H1 (cell line): Measurements from ENCODE around the gene DDX43. TPM values are rescaled to one million over a fixed set of nuclear protein-coding genes. Genes with fewer than 3 reads are reported as not detected.

ENCODE experiments used
- CTCF ChIA-PET: fragments of 300-600 bp; sonication (Branson Sonifier 250); formaldehyde crosslinking; loops from one replicate; lab custom pipeline; 2021; ENCODE audit not compliant: partially characterized antibody; lab: Charles Lee
- POLR2A ChIA-PET: fragments of 300-600 bp; sonication (Branson Sonifier 250); formaldehyde crosslinking; loops from one replicate; lab custom pipeline; 2021; ENCODE audit warnings: inconsistent platforms; ENCODE audit not compliant: partially characterized antibody; lab: Charles Lee
- DNase-seq, 2 experiments: peaks; one replicate each; pipeline versions ENCODE4 v3.0.0 to v3.0.0-alpha.2; 2010 to 2022; ENCODE audit warnings: low spot score in 2 of 2, low read depth in 1 of 2, mixed read lengths in 1 of 2
- FAIRE-seq: peaks from 2 replicates; lab custom pipeline; 2011; peaks lifted over from hg19 to GRCh38; lab: Jason Lieb, UNC
- H2AFZ ChIP-seq: 2 replicates; pipeline ENCODE4 v1.8.1; 2012; ENCODE audit warnings: low read length, inconsistent platforms
- H2AK5ac ChIP-seq: 2 replicates; pipeline ENCODE4 v1.6.1; 2013; ENCODE audit warnings: low read depth, low read length
- H2BK120ac ChIP-seq: replicated peaks from 2 replicates; pipeline ENCODE3; 2013; ENCODE audit warnings: low read depth, low read length, inconsistent platforms
- H2BK12ac ChIP-seq: 2 replicates; pipeline ENCODE4 v1.6.1; 2013; ENCODE audit warnings: low read depth, low read length
- H2BK15ac ChIP-seq: 2 replicates; pipeline ENCODE4 v1.6.1; 2013; ENCODE audit warnings: low read length
- H2BK20ac ChIP-seq: 2 replicates; pipeline ENCODE4 v1.6.1; 2013; ENCODE audit warnings: low read length
- H2BK5ac ChIP-seq: 2 replicates; pipeline ENCODE4 v1.6.1; 2013; ENCODE audit warnings: low read depth, low read length
- H3K14ac ChIP-seq: 2 replicates; pipeline ENCODE4 v1.6.1; 2013; ENCODE audit warnings: inconsistent platforms; ENCODE audit not compliant: insufficient read length
- H3K18ac ChIP-seq: 2 replicates; pipeline ENCODE4 v1.6.1; 2013; ENCODE audit warnings: low read length; ENCODE audit errors: extremely low read depth
- H3K23ac ChIP-seq: 2 replicates; pipeline ENCODE4 v1.6.1; 2013; ENCODE audit warnings: inconsistent platforms; ENCODE audit not compliant: insufficient read length
- H3K23me2 ChIP-seq: 2 replicates; pipeline ENCODE4 v1.6.1; 2013; ENCODE audit warnings: low read depth, low read length
- H3K27ac ChIP-seq: 2 replicates; pipeline ENCODE4 v1.6.1; 2011; ENCODE audit warnings: low read depth, low read length, inconsistent platforms
- H3K27me3 ChIP-seq, 4 experiments: replicated peaks in 1 of 4; 1 replicate in 1 of 4; 2 replicates in 3 of 4; pipeline versions ENCODE4 v1.6.1 to v1.8.1; 2011 to 2013; ENCODE audit warnings: low read length in 3 of 4, mild to moderate bottlenecking in 3 of 4, inconsistent platforms in 2 of 4, mixed read lengths in 2 of 4, moderate library complexity in 1 of 4; ENCODE audit not compliant: control insufficient read depth in 3 of 4, insufficient read depth in 3 of 4; ENCODE audit errors: extremely low read depth in 1 of 4
- H3K36me3 ChIP-seq, 4 experiments: 2 replicates each; pipeline versions ENCODE4 v1.6.1 to v1.8.1; 2011 to 2013; ENCODE audit warnings: mild to moderate bottlenecking in 4 of 4, low read length in 3 of 4, moderate library complexity in 2 of 4, control low read depth in 1 of 4, inconsistent platforms in 1 of 4; ENCODE audit not compliant: insufficient read depth in 4 of 4, control insufficient read depth in 2 of 4
- H3K4ac ChIP-seq: replicated peaks from 2 replicates; pipeline ENCODE3; 2013; ENCODE audit warnings: low read length, low read depth, mixed read lengths, inconsistent platforms; ENCODE audit not compliant: insufficient read length
- H3K4me1 ChIP-seq, 4 experiments: replicated peaks in 1 of 4; 1 replicate in 1 of 4; 2 replicates in 3 of 4; pipeline versions ENCODE4 v1.6.1 to v1.8.1; 2011 to 2013; ENCODE audit warnings: low read length in 3 of 4, inconsistent platforms in 2 of 4, mixed read lengths in 1 of 4; ENCODE audit not compliant: insufficient read depth in 4 of 4, control insufficient read depth in 3 of 4
- H3K4me2 ChIP-seq, 2 experiments: 2 replicates each; pipeline versions ENCODE4 v1.6.1 to v1.8.1; 2011 to 2013; ENCODE audit warnings: low read depth in 2 of 2, low read length in 2 of 2, control low read depth in 1 of 2, inconsistent platforms in 1 of 2, mild to moderate bottlenecking in 1 of 2; ENCODE audit not compliant: insufficient read depth in 1 of 2
- H3K4me3 ChIP-seq, 4 experiments: fragments of 200-600, 300-600 bp in 1 of 4; sonication (generic), shearing (Covaris generic), sonication (Bioruptor Twin) in 1 of 4; 2 replicates each; pipeline versions ENCODE4 v1.5.1 to v1.8.1; 2011 to 2016; ENCODE audit warnings: low read length in 4 of 4, low read depth in 3 of 4, control low read depth in 2 of 4, inconsistent platforms in 2 of 4, mild to moderate bottlenecking in 2 of 4, mixed read lengths in 1 of 4, moderate library complexity in 1 of 4; ENCODE audit not compliant: insufficient read depth in 2 of 4; ENCODE audit errors: extremely low read depth in 1 of 4
- H3K56ac ChIP-seq: replicated peaks from 2 replicates; pipeline ENCODE3; 2013; ENCODE audit warnings: low read depth, mild to moderate bottlenecking, mixed read lengths, low read length, inconsistent platforms; ENCODE audit not compliant: insufficient read length
- H3K79me1 ChIP-seq: 2 replicates; pipeline ENCODE4 v1.6.1; 2013; ENCODE audit warnings: low read depth, low read length, control low read depth
- H3K79me2 ChIP-seq, 2 experiments: 2 replicates each; pipeline versions ENCODE4 v1.6.1 to v1.8.1; 2012 to 2013; ENCODE audit warnings: low read length in 2 of 2, mild to moderate bottlenecking in 2 of 2, inconsistent platforms in 1 of 2; ENCODE audit not compliant: insufficient read depth in 2 of 2, control insufficient read depth in 1 of 2
- H3K9ac ChIP-seq, 4 experiments: replicated peaks in 1 of 4; 1 replicate in 1 of 4; 2 replicates in 3 of 4; pipeline versions ENCODE4 v1.6.1 to v1.8.1; 2011 to 2013; ENCODE audit warnings: low read depth in 3 of 4, low read length in 3 of 4, control low read depth in 2 of 4, mild to moderate bottlenecking in 2 of 4, moderate library complexity in 2 of 4, inconsistent platforms in 1 of 4; ENCODE audit errors: extremely low read depth in 1 of 4
- H3K9me3 ChIP-seq, 2 experiments: 2 replicates each; pipeline versions ENCODE4 v1.6.1 to v1.8.1; 2012 to 2013; ENCODE audit warnings: mild to moderate bottlenecking in 2 of 2, moderate library complexity in 2 of 2, control low read depth in 1 of 2, inconsistent platforms in 1 of 2, low read depth in 1 of 2, low read length in 1 of 2, mixed read lengths in 1 of 2; ENCODE audit not compliant: insufficient read depth in 2 of 2
- H4K20me1 ChIP-seq, 2 experiments: replicated peaks in 1 of 2; 2 replicates each; pipeline versions ENCODE3 to v1.8.1; 2011 to 2013; ENCODE audit warnings: inconsistent platforms in 2 of 2, low read length in 2 of 2, mild to moderate bottlenecking in 1 of 2; ENCODE audit not compliant: insufficient read depth in 2 of 2, control insufficient read depth in 1 of 2
- H4K5ac ChIP-seq: 2 replicates; pipeline ENCODE4 v1.6.1; 2013; ENCODE audit warnings: low read length, low read depth, mixed read lengths, inconsistent platforms; ENCODE audit not compliant: insufficient read length
- H4K8ac ChIP-seq: 2 replicates; pipeline ENCODE4 v1.8.0; 2013; ENCODE audit warnings: mild to moderate bottlenecking, moderate library complexity, low read length, inconsistent platforms; ENCODE audit not compliant: insufficient read depth; ENCODE audit errors: extremely low read depth
- H4K91ac ChIP-seq: replicated peaks from 2 replicates; pipeline ENCODE3; 2013; ENCODE audit warnings: low read length, mixed read lengths, inconsistent platforms; ENCODE audit not compliant: insufficient read length
- CEBPB ChIP-seq: IDR thresholded peaks from 2 replicates; pipeline ENCODE4 v1.6.1; 2012; ENCODE audit warnings: low read depth, low read length
- CTBP2 ChIP-seq: IDR thresholded peaks from 2 replicates; pipeline ENCODE4 v1.7.0; 2011; ENCODE audit warnings: borderline replicate concordance, mild to moderate bottlenecking, moderate library complexity, mixed read lengths, low read length; ENCODE audit not compliant: insufficient read depth, insufficient read length
- GABPA ChIP-seq: IDR thresholded peaks from 2 replicates; pipeline ENCODE4 v1.6.1; 2011; ENCODE audit warnings: mild to moderate bottlenecking, low read length, moderate library complexity, borderline replicate concordance; ENCODE audit not compliant: insufficient read depth
- KDM4A ChIP-seq: IDR thresholded peaks from one replicate; pipeline ENCODE4 v1.7.1; 2012; ENCODE audit warnings: low read depth, mild to moderate bottlenecking, moderate library complexity, low read length, inconsistent platforms; ENCODE audit not compliant: severe bottlenecking
- POU5F1 ChIP-seq: IDR thresholded peaks from 2 replicates; pipeline ENCODE4 v1.6.1; 2011; ENCODE audit warnings: low read depth, mild to moderate bottlenecking, low read length, moderate library complexity
- RFX5 ChIP-seq: IDR thresholded peaks from 2 replicates; pipeline ENCODE4 v1.6.1; 2011; ENCODE audit warnings: low read depth, low read length, improper control_type of control experiment, borderline replicate concordance
- SIX5 ChIP-seq: IDR thresholded peaks from 2 replicates; pipeline ENCODE4 v1.6.1; 2011; ENCODE audit warnings: mild to moderate bottlenecking, low read depth, low read length
- TAF1 ChIP-seq: IDR thresholded peaks from 2 replicates; pipeline ENCODE4 v1.6.1; 2011; ENCODE audit warnings: mild to moderate bottlenecking, low read depth, low read length
- TBP ChIP-seq: IDR thresholded peaks from 2 replicates; pipeline ENCODE4 v1.6.1; 2011; ENCODE audit warnings: low read depth, low read length, improper control_type of control experiment
- TCF12 ChIP-seq: IDR thresholded peaks from 2 replicates; pipeline ENCODE4 v1.6.1; 2011; ENCODE audit warnings: low read depth, mild to moderate bottlenecking, low read length
- ZNF274 ChIP-seq: IDR thresholded peaks from 2 replicates; pipeline ENCODE4 v1.7.0; 2012; ENCODE audit warnings: low read length, borderline replicate concordance; ENCODE audit errors: extremely low read depth
- WGBS, 2 experiments: shearing (Covaris generic) in 1 of 2; methylation state at CpG; one replicate each; pipeline versions ENCODE4 v1.1.6 to v1.1.7; 2013 to 2015; ENCODE audit warnings: low lambda C conversion rate in 2 of 2, mixed read lengths in 2 of 2, inconsistent platforms in 1 of 2, low coverage in 1 of 2, missing lambda C conversion rate in 1 of 2; ENCODE audit not compliant: insufficient replicate concordance in 2 of 2, insufficient coverage in 1 of 2, insufficient read length in 1 of 2; ENCODE audit errors: extremely low coverage in 1 of 2, missing lambda C conversion rate in 1 of 2; 5-methylcytosine and 5-hydroxymethylcytosine counted together
- polyA plus RNA-seq, 7 experiments: library from polyadenylated mRNA; depleted of rRNA in 3 of 7; stranded (reverse) in 5 of 7; unstranded in 2 of 7; fragments of >200 nt in 5 of 7; fragments of 200-250 nt in 2 of 7; gene quantifications; 1 replicate in 5 of 7; 2 replicates in 1 of 7; 4 replicates in 1 of 7; pipeline versions ENCODE4 v1.2.1 to v1.2.3, GENCODE V29; 2011 to 2013; ENCODE audit warnings: missing spikeins in 2 of 7, mixed read lengths in 2 of 7
- total RNA-seq: library from RNA; stranded (reverse); fragmentation: NEBNext Ultra II Directional; extraction: Animal tissue kit (Norgen Biotek cat#: 25700); gene quantifications from 2 replicates; pipeline ENCODE4 v1.2.1, GENCODE V29; 2021
- TF ChIP-seq, protein P1 (sequence below): IDR thresholded peaks from 2 replicates; pipeline ENCODE4 v1.6.1; 2012; ENCODE audit warnings: inconsistent platforms

The DDX43 gene
- total and polyA plus RNA-seq, 2 of the 8 experiments (the other 6 are each of a cell fraction or from before 2014, with no cell fraction given), result 0.05 TPM; not detected in 1

DNA sequence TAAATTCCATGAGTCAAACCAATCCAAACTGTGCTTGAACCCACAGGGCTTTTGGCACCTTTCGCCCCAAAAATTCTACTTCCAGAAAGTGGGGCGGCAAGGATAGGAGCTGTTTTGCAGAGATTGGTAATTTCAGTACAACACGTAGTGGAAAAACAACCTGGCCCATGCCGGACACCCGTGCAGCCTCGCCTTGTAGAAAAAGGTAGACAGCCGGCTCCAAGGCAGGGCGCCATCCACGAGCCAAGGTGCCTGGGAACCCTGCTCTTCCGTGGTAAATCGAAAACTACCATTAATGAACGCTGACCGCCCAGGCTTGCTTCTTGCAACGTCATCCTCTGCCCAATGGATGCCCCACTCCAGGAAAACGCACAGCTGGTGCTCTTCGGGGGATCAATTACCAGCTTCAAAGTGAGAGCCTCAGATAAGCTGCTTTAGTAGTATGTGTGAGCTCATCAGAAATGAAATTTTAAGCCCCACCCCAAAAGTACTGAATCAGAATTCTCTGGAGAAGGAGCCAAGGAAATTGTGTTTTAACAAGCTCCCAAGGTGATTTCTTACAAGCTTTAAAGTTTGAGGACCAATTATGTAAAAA is 26.8 kb upstream of the DDX43 start:
- H3K14ac ChIP-seq, result no peak overlapping the region
- H3K18ac ChIP-seq, result peak overlapping the region; percentile 2; the same call in 1 of the 2 replicates
- H3K27ac ChIP-seq, result no peak overlapping the region
- no peak overlapping the region for H3K56ac ChIP-seq
- H3K4ac ChIP-seq, result peak overlapping the region; percentile 80
- peaks cover 0 to 6% (median 2%) of the 10 kb centered on the region in 4 experiments; a peak in 3 of 7 replicates for H3K4me1 ChIP-seq
- H3K79me2 ChIP-seq, result no peaks in the 10 kb centered on the region
- H3K27me3 ChIP-seq, result no peaks in the 10 kb centered on the region
- peaks cover 0 to 4% of the 10 kb centered on the region in 2 experiments; a peak in 2 of 4 replicates for H3K9me3 ChIP-seq
- H3K23ac ChIP-seq, result no peak overlapping the region
- no peak overlapping the region; the same call in 1 of the 2 replicates for H2BK5ac ChIP-seq
- peak overlapping the region; percentile 92; the same call in 1 of the 2 replicates for H2BK15ac ChIP-seq
- peak overlapping the region; percentile 40; the same call in 1 of the 2 replicates for H2BK20ac ChIP-seq
- FAIRE-seq (no peak), DNase-seq (no peak)
- H4K20me1 ChIP-seq, result no peaks in the 10 kb centered on the region
- no peaks in the 10 kb centered on the region for H3K36me3 ChIP-seq
- no peak overlapping the region for H3K4me3 ChIP-seq
- no peaks in the 10 kb centered on the region for H3K79me1 ChIP-seq
- peak overlapping the region; percentile 87; the same call in 1 of the 2 replicates for H2BK12ac ChIP-seq
- H4K8ac ChIP-seq, result no peak overlapping the region
- no peak overlapping the region for H2AK5ac ChIP-seq
- POLR2A ChIA-PET, result no interaction called here
- H3K9ac ChIP-seq, result no peak overlapping the region
- no peaks in the 10 kb centered on the region for H3K23me2 ChIP-seq
- CTCF ChIA-PET, result interaction anchor here (0.6 to 1.7 kb wide), 4 partner anchors 10 to 41 kb away, joined by 3 to 7 read pairs (median 4); no protein-coding TSS in a partner anchor
- H2BK120ac ChIP-seq, result no peak overlapping the region
- H4K91ac ChIP-seq, result peak overlapping the region; percentile 61
- H3K4me2 ChIP-seq, result no peak overlapping the region
- peak overlapping the region; percentile 82 for H2AFZ ChIP-seq
- 72% methylated on average over 16 of the region's 16 CpGs; no CpG with 5 or more reads in 1 of the 2 experiments for WGBS, 2 experiments
- no peak overlapping the region for H4K5ac ChIP-seq
- TF ChIP-seq TBP (no peak), POU5F1 (no peak), TAF1 (no peak), ZNF274 (no peak), RFX5 (no peak), KDM4A (no peak), GABPA (no peak), SIX5 (no peak), CEBPB (no peak), CTBP2 (no peak), TCF12 (no peak)
- TF ChIP-seq, protein P1, sequence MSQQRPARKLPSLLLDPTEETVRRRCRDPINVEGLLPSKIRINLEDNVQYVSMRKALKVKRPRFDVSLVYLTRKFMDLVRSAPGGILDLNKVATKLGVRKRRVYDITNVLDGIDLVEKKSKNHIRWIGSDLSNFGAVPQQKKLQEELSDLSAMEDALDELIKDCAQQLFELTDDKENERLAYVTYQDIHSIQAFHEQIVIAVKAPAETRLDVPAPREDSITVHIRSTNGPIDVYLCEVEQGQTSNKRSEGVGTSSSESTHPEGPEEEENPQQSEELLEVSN, result no peak
